Forelimb muscle (tissue), 1 donor: ENCODE results near the gene MAP4. TPM values are rescaled to one million over a fixed set of nuclear protein-coding genes. Genes with fewer than 3 reads are reported as not detected.
"Not testable (repeated sequence)": the region's sequence is repeated elsewhere in the genome, so short reads cannot be mapped to it uniquely, and the experiment has no call there.

ENCODE experiments used
- DNase-seq: peaks from one replicate; pipeline ENCODE4 v3.0.0-alpha.2; 2013; ENCODE audit warnings: low read depth
- polyA plus RNA-seq: library from polyadenylated mRNA; unstranded; fragments of 120-200 nt; gene quantifications from one replicate; pipeline ENCODE4 v1.2.1, GENCODE V29; 2013; ENCODE audit not compliant: insufficient read length

The MAP4 gene
- polyA plus RNA-seq, 1 donor, result 340 TPM

- no peak for DNase-seq
These were observed 121.0 kb downstream of the MAP4 start for GRCh38 chr3:47895241-47895640.

GRCh38 chr3:47892286-47893040 is 123.8 kb downstream of the MAP4 start:
- DNase-seq, result no peak

- DNase-seq, result no peak
These were observed 124.6 kb downstream of the MAP4 start for GRCh38 chr3:47891613-47892005.

GRCh38 chr3:47890828-47891612 is 125.2 kb downstream of the MAP4 start:
- DNase-seq, result peak; percentile 34

- no peak for DNase-seq
These were observed 125.9 kb downstream of the MAP4 start for GRCh38 chr3:47890126-47890827.

GRCh38 chr3:47888986-47889757 is 127.0 kb downstream of the MAP4 start:
- no peak for DNase-seq

- DNase-seq, result not testable (repeated sequence)
These were observed 128.2 kb downstream of the MAP4 start for GRCh38 chr3:47887991-47888390.

GRCh38 chr3:47885168-47885567 is 131.0 kb downstream of the MAP4 start:
- DNase-seq, result no peak

GRCh38 chr3:47884603-47885002 is 131.6 kb downstream of the MAP4 start:
- no peak for DNase-seq

- DNase-seq, result no peak
These were observed 133.9 kb downstream of the MAP4 start for GRCh38 chr3:47882338-47882737.

- DNase-seq, result no peak
These were observed 138.5 kb downstream of the MAP4 start for GRCh38 chr3:47877719-47878118.

GRCh38 chr3:47877290-47877689 is 138.9 kb downstream of the MAP4 start:
- no peak for DNase-seq

GRCh38 chr3:47874913-47875312 is 141.3 kb downstream of the MAP4 start:
- no peak for DNase-seq

GRCh38 chr3:47874438-47874837 is 141.8 kb downstream of the MAP4 start:
- DNase-seq, result no peak

GRCh38 chr3:47872916-47873315 is 143.3 kb downstream of the MAP4 start:
- DNase-seq, result no peak

GRCh38 chr3:47871389-47871788 is 144.8 kb downstream of the MAP4 start:
- DNase-seq, result no peak

- DNase-seq, result no peak
These were observed 145.4 kb downstream of the MAP4 start for GRCh38 chr3:47870702-47871260.

GRCh38 chr3:47870156-47870555 is 146.1 kb downstream of the MAP4 start:
- no peak for DNase-seq

- DNase-seq, result no peak
These were observed 147.9 kb downstream of the MAP4 start for GRCh38 chr3:47868306-47868705.

GRCh38 chr3:47867451-47868044 is 148.7 kb downstream of the MAP4 start:
- DNase-seq, result no peak

GRCh38 chr3:47865192-47865591 is 151.0 kb downstream of the MAP4 start:
- DNase-seq, result no peak
